C4-2B (cell line): ENCODE results near the gene C1orf174.

Experiments
- CTCF ChIP-seq: fragments of 450-650 bp; conservative IDR thresholded peaks from 2 replicates; pipeline ENCODE4 v1.5.1; 2017; ENCODE audit warnings: mild to moderate bottlenecking
- ZFX ChIP-seq: fragments of 450-650 bp; IDR thresholded peaks from 2 replicates; pipeline ENCODE4 v1.6.1; 2017

- TF ChIP-seq CTCF = no peak
- TF ChIP-seq ZFX = no peak
These were observed 42.5 kb upstream of the C1orf174 start for GRCh38 chr1:3942416-3943122.
